Measurements from ENCODE around the gene CLOCK. TPM values are rescaled to one million over a fixed set of nuclear protein-coding genes. Genes with fewer than 3 reads are reported as not detected.

The CLOCK gene
- total and polyA plus RNA-seq, 9 of the 15 experiments (the other 6 are each of a cell fraction or from before 2014, with no cell fraction given), result 3.7 to 14.4 (median 9.4) TPM

DNA sequence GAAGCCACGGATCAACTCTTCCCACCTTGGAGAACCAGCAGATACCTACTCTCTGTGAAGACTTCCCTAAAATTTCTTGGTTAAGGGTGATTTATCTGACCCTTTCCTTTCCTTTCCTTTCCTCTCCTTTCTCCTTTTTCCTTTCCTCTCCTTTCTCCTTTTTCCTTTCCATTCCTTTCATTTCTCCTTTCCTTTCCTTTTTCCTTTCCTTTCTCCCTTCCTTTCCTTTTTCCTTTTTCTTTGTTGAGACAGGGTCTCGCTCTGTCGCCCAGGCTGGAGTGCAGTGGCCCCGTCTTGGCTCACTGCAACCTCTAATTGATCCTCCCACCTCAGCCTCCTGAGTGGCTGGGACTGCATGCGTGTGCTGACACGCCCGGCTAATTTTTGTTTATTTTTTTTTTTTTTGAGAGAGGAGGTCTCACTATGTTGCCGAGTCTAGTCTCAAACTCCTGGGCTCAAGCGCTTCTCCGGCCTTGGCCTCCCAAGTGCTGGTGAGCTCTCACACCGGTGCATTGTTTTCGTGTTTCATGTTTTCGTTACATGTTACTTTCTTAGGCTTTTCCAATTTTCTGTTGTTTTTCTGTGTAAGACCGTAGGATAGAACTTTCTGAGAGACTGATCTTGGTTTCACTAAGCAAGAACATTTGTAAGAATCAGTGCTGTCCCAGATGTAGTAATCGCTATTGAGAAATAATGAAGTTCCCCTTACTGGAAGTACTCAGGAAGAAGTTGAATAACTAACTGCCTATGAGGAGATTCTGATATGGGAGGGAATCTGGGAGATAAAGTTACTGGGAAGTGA lies 149.0 kb downstream of the CLOCK start:
- H3K4me2 ChIP-seq (ENCODE audit: insufficient read depth, low read length), result peak overlapping the region; percentile 93
- peak overlapping the region; percentile 90 for H3K27ac ChIP-seq (ENCODE audit: extremely low read depth, low read depth, low read length)
- WGBS (ENCODE audit: insufficient coverage, low coverage, missing lambda C conversion rate), result 0% methylated on average over 15 of the region's 15 CpGs
- intact Hi-C loops (cut with micrococcal nuclease), result loop anchor here (1.0 to 5.0 kb wide), 2 partner anchors 11 to 235 kb away; no protein-coding TSS in a partner anchor
- H4K20me1 ChIP-seq (replicated peaks; ENCODE audit: control insufficient read depth, insufficient read depth, low read length), result peaks cover 30% of the 10 kb centered on the region
- peak overlapping the region; percentile 97 for H3K4me3 ChIP-seq
- in situ Hi-C loops (cut with MboI), result no loop called here
- peaks cover 3% of the 10 kb centered on the region for H3K9me1 ChIP-seq (ENCODE audit: control insufficient read depth, insufficient read depth, low read length)
- H3K79me2 ChIP-seq (ENCODE audit: control insufficient read depth, insufficient read depth, low read length), result peaks cover 72% of the 10 kb centered on the region
- no peaks in the 10 kb centered on the region for H3K27me3 ChIP-seq (ENCODE audit: control insufficient read depth in 2 of 2, insufficient read depth in 2 of 2, low read length in 2 of 2)
- ATAC-seq (peak; percentile 15), FAIRE-seq (peak; percentile 66), DNase-seq (ENCODE audit: extremely low read depth in 1 of 4, low spot score in 3 of 4) (peak in 1 of 4 experiments; percentile 44)
- H3K9me3 ChIP-seq (replicated peaks; ENCODE audit: control insufficient read depth, insufficient read depth, low read depth, low read length), result no peaks in the 10 kb centered on the region
- H3K4me1 ChIP-seq (replicated peaks in 1 of 2; ENCODE audit: control insufficient read depth in 2 of 2, insufficient read depth in 2 of 2, low read length in 2 of 2), result peaks cover 10 to 18% of the 10 kb centered on the region in 2 experiments; a peak in 4 of 5 replicates
- peak overlapping the region; percentile 92 to 95 for H3K9ac ChIP-seq (ENCODE audit: insufficient read depth in 1 of 2, low read depth in 2 of 2, low read length in 2 of 2)
- peaks cover 44% of the 10 kb centered on the region for H3K36me3 ChIP-seq (ENCODE audit: control insufficient read depth, insufficient read depth, low read length)
- CTCF ChIA-PET (ENCODE audit: low intra/inter-chr PET ratio), result no interaction called here
- POLR2A ChIA-PET, result interaction anchor here (0.6 to 1.9 kb wide), 8 partner anchors 8 to 52 kb away, joined by 3 to 9 read pairs (median 5); partner anchors contain the start of gene SRD5A3
- H2AFZ ChIP-seq (ENCODE audit: low read depth, low read length), result no peak overlapping the region
- no TSS peak for BruUV-seq (replicated peaks)
- TF ChIP-seq SREBF1 (IDR thresholded peaks at IDR 0.05; ENCODE audit: borderline replicate concordance, low read depth, low read length) (no peak), NCOA1 (IDR thresholded peaks at IDR 0.05; ENCODE audit: low read depth) (peak; percentile 41; the same call in 1 of the 2 replicates), SMC3 (conservative IDR thresholded peaks at IDR 0.05; ENCODE audit: insufficient read depth, low read depth, low read length) (no peak), BCOR (IDR thresholded peaks at IDR 0.05) (peak; percentile 71), KLF1 (tag; IDR thresholded peaks at IDR 0.05) (no peak), DPF2 (IDR thresholded peaks at IDR 0.05) (peak; percentile 62), FOS (IDR thresholded peaks at IDR 0.05; ENCODE audit: extremely low read depth, insufficient read length) (no peak), SIN3A (IDR thresholded peaks at IDR 0.05; ENCODE audit: borderline replicate concordance in 2 of 2, control insufficient read depth in 1 of 2, low read depth in 2 of 2, low read length in 2 of 2) (peak in 1 of 2 experiments; percentile 2; a peak in 1 of 4 replicates), ZBED1 (IDR thresholded peaks at IDR 0.05) (no peak)
- TF ChIP-seq, protein P1, sequence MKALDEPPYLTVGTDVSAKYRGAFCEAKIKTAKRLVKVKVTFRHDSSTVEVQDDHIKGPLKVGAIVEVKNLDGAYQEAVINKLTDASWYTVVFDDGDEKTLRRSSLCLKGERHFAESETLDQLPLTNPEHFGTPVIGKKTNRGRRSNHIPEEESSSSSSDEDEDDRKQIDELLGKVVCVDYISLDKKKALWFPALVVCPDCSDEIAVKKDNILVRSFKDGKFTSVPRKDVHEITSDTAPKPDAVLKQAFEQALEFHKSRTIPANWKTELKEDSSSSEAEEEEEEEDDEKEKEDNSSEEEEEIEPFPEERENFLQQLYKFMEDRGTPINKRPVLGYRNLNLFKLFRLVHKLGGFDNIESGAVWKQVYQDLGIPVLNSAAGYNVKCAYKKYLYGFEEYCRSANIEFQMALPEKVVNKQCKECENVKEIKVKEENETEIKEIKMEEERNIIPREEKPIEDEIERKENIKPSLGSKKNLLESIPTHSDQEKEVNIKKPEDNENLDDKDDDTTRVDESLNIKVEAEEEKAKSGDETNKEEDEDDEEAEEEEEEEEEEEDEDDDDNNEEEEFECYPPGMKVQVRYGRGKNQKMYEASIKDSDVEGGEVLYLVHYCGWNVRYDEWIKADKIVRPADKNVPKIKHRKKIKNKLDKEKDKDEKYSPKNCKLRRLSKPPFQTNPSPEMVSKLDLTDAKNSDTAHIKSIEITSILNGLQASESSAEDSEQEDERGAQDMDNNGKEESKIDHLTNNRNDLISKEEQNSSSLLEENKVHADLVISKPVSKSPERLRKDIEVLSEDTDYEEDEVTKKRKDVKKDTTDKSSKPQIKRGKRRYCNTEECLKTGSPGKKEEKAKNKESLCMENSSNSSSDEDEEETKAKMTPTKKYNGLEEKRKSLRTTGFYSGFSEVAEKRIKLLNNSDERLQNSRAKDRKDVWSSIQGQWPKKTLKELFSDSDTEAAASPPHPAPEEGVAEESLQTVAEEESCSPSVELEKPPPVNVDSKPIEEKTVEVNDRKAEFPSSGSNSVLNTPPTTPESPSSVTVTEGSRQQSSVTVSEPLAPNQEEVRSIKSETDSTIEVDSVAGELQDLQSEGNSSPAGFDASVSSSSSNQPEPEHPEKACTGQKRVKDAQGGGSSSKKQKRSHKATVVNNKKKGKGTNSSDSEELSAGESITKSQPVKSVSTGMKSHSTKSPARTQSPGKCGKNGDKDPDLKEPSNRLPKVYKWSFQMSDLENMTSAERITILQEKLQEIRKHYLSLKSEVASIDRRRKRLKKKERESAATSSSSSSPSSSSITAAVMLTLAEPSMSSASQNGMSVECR (CRISPR knock-in tag; IDR thresholded peaks at IDR 0.05), result 0 out of 2 replicates have a peak, but pooled peaks have one; percentile 20
- TF ChIP-seq, protein P2, sequence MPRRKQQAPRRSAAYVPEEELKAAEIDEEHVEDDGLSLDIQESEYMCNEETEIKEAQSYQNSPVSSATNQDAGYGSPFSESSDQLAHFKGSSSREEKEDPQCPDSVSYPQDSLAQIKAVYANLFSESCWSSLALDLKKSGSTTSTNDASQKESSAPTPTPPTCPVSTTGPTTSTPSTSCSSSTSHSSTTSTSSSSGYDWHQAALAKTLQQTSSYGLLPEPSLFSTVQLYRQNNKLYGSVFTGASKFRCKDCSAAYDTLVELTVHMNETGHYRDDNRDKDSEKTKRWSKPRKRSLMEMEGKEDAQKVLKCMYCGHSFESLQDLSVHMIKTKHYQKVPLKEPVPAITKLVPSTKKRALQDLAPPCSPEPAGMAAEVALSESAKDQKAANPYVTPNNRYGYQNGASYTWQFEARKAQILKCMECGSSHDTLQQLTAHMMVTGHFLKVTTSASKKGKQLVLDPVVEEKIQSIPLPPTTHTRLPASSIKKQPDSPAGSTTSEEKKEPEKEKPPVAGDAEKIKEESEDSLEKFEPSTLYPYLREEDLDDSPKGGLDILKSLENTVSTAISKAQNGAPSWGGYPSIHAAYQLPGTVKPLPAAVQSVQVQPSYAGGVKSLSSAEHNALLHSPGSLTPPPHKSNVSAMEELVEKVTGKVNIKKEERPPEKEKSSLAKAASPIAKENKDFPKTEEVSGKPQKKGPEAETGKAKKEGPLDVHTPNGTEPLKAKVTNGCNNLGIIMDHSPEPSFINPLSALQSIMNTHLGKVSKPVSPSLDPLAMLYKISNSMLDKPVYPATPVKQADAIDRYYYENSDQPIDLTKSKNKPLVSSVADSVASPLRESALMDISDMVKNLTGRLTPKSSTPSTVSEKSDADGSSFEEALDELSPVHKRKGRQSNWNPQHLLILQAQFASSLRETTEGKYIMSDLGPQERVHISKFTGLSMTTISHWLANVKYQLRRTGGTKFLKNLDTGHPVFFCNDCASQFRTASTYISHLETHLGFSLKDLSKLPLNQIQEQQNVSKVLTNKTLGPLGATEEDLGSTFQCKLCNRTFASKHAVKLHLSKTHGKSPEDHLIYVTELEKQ (CRISPR knock-in tag; IDR thresholded peaks at IDR 0.05), result no peak

Data from K562 (cell line).